Activated CD4-positive, CD25-positive, alpha-beta regulatory T cell (primary cell): ENCODE data around the gene DNAJC5G.

Experiments
- DNase-seq, 4 experiments: peaks; one replicate each; lab custom pipeline; 2025; lab: John Stamatoyannopoulos, UW

The DNAJC5G gene, protein sequence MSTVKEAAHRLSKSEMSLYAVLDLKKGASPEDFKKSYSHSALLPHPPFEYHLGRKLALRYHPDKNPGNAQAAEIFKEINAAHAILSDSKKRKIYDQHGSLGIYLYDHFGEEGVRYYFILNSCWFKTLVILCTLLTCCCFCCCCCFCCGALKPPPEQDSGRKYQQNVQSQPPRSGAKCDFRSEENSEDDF

DNA sequence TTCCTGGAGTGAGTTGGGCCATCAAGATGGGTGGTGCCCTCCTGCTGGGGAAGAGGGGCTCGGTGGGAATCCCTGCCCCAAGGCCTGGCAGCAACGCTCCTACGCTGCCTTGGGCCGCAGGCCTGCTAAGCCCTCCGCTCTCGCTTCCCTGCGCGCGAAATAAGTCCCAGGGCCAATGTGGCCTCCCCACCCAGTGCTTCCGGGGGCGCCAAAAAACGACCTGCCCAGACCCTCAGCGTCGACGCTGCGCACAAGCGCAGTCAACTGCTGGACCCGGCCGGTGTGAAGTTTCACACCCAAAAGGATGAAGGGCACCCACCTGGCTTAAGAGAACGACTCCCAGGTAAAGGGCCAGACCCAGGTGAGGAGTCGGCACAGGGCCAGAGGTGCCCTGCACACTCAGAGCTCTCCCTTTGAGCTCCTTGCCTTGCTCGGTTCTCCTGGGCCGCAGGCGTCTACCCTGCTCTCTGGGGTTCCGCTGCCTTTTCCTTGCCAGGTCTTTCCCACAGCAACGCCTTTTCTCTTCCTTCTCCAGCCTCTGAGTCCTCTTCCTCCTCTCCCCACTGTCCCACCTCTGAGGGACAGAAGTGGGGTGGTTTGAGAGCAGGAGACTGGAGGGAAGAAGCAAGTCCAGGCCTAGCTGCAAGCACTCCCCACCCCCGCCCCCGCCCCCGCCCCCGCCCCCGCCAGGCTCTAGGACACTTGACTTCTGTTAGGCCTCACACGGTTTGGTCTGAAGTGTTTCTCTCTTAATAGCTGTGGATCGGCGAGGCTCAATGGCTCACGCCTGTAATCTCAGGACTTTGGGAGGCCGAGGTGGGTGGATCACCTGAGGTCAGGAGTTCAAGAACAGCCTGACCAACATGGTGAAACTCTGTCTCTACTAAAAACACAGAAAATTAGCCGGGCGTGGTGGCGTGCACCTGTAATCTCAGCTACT is at the start of gene DNAJC5G:
DNAJC5G (plus strand) TSS at position 223 of the 940 bp plus-strand sequence. CDS start 1,296 bp downstream, outside the sequence.
- no peak for DNase-seq

DNA sequence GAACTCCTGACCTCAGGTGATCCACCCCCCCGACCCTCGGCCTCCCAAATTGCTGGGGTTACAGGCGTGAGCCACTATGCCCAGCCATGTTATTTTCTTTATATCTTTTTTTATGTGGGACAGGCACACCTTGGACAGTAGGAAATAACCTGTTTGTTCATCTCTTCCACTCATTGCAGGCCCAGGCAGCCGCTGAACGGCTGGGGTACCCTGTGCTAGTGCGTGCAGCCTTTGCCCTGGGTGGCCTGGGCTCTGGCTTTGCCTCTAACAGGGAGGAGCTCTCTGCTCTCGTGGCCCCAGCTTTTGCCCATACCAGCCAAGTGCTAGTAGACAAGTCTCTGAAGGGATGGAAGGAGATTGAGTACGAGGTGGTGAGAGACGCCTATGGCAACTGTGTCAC is 49.7 kb upstream of the DNAJC5G start:
- no peak for DNase-seq

DNA sequence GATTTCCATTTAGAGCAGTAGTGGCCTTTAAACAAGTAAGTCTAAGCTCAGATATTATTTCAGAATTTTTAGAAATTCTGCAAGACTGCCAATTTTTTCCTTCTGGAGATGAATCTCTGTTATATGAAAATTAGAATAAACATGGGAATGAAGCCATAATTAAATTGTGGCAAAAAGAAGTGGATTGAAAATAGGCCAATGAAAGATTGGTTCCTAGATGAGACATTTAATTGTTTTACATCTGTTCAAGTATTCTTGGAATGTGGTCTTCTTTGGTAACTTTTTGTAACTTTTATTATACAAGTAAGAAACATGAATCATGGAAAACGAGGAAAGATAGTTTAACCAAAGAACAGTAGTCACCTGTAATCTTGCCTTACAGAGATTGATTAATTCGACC is 47.7 kb upstream of the DNAJC5G start:
- DNase-seq: no peak

DNA sequence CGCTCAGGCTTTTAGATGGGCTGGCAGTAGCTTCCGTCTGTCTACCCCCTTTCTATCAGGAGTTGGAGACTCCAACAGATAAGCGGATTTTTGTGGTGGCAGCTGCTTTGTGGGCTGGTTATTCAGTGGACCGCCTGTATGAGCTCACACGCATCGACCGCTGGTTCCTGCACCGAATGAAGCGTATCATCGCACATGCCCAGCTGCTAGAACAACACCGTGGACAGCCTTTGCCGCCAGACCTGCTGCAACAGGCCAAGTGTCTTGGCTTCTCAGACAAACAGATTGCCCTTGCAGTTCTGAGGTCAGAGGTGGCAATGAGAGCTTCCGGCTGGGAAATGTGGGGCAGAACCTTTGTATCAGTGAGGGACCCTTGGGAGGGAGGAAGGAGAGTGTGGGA is 43.3 kb upstream of the DNAJC5G start:
- no peak for DNase-seq

DNA sequence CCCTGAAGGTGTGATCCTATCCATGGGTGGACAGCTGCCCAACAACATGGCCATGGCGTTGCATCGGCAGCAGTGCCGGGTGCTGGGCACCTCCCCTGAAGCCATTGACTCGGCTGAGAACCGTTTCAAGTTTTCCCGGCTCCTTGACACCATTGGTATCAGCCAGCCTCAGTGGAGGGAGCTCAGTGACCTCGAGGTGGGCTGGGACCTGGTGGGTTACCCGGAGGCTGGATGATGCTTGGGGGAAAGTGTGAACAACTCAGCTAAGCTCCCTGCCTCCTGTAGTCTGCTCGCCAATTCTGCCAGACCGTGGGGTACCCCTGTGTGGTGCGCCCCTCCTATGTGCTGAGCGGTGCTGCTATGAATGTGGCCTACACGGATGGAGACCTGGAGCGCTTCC is 41.9 kb upstream of the DNAJC5G start:
- DNase-seq: no peak

DNA sequence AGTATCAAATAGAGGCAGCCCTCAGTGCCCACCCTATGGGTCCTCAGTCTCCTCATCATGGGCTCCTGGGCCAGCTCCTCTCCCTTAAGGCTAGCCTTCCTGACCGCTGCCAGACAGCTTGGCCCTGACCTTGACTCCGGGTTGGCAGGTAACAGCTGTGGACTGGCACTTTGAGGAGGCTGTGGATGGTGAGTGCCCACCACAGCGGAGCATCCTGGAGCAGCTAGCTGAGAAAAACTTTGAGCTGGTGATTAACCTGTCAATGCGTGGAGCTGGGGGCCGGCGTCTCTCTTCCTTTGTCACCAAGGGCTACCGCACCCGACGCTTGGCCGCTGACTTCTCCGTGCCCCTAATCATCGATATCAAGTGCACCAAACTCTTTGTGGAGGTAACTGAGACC is 39.1 kb upstream of the DNAJC5G start:
- DNase-seq: no peak

DNA sequence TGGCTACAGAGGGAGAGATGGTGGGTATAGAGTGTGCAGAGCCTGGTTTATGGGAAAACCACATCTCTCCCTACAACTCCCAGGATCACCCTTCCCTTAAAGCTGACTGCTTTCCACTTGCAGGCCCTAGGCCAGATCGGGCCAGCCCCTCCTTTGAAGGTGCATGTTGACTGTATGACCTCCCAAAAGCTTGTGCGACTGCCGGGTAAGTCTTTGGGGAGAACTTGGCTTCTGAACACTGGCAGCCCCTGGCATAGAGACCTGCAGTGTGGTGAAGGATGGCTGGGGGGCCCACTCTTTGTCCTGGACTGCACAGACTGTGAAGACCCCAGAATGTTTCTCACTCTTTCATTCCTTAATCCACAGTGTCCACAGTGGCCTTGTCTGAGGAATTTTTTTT is 38.6 kb upstream of the DNAJC5G start:
- DNase-seq: no peak

DNA sequence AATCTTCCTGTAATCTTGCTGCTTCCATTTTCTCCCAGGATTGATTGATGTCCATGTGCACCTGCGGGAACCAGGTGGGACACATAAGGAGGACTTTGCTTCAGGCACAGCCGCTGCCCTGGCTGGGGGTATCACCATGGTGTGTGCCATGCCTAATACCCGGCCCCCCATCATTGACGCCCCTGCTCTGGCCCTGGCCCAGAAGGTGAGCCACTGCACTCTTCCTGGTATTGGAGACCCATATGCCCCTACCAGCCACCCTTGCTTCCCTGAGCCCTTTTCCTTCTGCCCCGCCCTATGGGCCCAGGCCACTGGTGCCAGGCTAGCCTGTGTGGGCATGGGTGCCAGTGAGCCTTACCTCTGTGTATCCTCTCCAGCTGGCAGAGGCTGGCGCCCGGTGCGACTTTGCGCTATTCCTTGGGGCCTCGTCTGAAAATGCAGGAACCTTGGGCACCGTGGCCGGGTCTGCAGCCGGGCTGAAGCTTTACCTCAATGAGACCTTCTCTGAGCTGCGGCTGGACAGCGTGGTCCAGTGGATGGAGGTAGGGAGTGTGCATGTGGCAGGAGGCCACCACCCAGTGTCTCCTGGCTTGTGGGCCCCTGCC is 37.8 kb upstream of the DNAJC5G start:
- DNase-seq: no peak

DNA sequence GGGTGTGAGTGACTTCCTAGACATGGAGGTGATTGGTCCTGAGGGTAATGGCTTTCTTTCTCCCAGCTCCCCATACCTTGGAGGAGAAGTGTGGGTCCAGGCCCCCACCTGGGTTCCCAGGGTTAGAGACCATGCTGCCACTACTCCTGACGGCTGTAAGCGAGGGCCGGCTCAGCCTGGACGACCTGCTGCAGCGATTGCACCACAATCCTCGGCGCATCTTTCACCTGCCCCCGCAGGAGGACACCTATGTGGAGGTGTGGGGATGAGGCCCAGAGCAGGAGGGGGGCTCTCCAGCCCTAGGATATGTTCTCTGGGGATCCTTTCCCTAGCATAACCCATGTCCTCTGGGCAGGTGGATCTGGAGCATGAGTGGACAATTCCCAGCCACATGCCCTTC is 36.3 kb upstream of the DNAJC5G start:
- DNase-seq: no peak

DNA sequence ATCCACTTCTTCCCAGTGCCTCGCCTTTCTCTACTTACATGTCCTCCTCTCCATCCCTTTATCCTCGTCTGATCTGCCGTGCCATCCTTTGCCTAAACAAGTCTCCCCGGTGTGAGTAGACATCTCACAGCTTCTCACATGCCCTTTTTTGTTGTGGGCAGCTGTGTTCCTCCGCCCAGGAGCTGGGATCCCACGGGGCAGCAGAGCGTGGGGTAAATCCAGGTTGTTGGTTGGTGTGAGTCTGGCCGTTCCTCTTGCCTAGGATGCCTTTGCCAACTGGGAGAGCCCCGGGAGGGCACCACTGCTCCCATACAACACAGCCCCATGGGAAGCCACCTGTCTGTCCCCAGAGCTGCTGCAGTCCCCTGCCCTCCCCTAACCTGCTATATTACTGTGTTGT is 34.8 kb upstream of the DNAJC5G start:
- DNase-seq: no peak

DNA sequence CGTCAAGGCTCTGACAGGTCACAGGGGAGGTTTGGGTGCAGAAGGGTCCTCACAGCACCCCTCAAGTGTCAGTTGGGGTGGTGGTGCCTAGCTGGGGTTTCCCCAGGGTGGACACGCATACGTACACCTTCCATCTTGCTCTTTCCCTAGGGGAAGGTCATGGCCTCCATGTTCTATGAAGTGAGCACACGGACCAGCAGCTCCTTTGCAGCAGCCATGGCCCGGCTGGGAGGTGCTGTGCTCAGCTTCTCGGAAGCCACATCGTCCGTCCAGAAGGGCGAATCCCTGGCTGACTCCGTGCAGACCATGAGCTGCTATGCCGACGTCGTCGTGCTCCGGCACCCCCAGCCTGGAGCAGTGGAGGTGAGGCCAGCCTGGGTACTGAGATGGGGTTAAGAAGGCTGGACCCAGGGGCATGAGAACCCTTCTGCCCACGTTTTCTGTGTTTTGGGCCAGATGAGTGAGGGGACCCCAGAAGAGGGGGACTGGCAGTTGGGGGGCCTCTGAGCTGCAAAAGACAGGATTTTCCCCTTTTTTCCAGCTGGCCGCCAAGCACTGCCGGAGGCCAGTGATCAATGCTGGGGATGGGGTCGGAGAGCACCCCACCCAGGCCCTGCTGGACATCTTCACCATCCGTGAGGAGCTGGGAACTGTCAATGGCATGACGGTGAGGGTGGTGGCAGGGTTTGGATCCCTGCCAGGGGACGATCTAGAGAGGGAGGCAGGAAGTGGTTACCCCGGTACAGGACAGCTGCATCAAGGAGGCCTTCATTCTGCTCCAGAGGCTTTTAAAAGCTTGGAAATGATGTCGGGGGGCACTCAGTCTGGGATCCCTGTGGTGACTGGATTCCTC is 33.2 kb upstream of the DNAJC5G start:
- DNase-seq: no peak

DNA sequence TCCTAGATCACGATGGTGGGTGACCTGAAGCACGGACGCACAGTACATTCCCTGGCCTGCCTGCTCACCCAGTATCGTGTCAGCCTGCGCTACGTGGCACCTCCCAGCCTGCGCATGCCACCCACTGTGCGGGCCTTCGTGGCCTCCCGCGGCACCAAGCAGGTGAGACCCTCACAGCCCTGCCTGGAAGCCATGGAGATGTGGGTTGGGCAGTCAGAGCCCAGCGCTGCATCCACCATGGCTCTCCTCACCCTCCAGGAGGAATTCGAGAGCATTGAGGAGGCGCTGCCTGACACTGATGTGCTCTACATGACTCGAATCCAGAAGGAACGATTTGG is 32.6 kb upstream of the DNAJC5G start:
- no peak for DNase-seq

DNA sequence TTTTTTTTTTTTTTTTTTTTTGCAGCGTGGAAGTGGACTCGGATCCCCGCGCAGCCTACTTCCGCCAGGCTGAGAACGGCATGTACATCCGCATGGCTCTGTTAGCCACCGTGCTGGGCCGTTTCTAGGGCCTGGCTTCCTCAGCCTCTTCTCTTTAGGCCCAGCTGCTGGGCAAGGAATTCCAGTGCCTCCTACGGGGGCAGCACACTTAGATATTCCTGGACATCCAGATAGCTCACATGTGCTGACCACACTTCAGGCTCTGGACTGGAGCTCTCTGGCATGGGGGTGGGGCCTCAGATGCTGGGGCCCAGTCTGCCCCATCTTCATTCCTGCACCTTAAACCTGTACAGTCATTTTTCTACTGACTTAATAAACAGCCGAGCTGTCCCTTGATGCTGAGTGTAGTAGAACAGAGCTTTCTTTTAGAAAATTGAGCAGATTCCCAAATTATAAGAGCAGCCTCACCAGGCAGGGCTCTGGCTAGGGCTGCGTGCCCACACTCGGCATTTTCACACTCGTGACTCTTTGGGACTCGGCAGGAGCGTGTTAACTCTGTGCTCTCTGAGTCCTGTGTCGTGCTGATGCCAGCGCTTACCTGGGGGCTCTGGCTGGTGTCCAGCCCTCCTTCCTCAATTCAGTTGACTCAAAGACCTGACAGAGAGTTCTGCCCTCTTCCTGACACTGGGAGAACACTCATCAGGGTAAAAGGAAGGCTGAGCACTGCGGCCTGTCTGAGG is 31.7 kb upstream of the DNAJC5G start:
- DNase-seq: no peak

DNA sequence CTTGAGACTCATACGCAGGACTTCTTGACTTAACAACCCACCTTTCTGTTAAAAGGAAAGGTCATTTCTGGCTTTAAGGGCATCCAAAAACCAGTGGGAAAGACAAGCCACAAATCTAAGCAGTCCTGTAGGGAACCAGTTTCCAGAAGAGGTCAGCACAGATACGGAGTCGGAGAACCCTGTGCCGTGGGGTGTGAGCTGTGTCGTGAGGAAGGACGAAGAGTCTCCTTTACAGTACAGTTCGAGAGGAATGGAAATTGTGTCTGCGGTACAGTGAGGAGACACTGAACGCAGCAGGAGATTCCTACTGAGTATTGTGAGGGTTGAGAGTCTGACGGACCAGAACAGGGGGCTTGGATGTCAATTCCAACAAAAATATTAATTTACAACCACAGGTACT is 30.1 kb upstream of the DNAJC5G start:
- no peak for DNase-seq

DNA sequence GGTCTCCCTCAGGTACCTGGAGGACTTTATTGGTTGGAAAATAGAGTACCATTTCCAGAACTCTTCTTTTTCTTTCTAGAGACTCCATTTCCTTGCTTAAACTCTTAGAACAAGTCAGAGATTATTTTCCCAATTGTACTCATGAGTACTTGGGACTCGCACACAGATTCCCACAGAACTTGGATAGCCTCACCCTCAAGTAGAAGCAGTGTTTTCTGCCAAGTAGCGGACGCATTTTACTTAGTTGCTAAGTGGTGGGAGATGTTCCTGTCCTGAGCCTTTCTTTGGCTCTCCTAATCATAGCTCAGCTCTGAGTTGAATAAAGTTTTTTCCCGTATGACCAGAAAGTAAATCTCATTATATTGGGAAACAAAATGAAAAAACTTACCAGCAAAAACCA is 29.6 kb upstream of the DNAJC5G start:
- DNase-seq: no peak

DNA sequence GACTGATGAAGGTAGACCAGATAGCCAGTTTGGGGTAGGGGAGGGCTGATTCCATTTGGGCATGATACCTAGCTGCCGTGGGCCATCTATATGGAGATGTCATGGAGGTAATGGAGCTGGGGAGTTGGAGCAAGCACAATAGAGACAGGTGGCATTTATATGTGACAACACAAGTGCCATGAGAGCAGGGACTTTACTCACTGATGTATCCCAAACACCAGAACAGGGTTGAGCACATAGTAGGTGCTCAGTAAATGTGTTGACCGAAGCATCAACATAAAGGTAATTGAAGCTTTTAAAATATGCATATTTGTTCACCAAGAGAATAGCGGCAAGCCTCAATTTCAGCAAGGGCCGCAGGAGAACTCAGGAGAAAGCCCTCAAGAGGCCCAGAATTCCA is 27.3 kb upstream of the DNAJC5G start:
- DNase-seq: no peak

DNA sequence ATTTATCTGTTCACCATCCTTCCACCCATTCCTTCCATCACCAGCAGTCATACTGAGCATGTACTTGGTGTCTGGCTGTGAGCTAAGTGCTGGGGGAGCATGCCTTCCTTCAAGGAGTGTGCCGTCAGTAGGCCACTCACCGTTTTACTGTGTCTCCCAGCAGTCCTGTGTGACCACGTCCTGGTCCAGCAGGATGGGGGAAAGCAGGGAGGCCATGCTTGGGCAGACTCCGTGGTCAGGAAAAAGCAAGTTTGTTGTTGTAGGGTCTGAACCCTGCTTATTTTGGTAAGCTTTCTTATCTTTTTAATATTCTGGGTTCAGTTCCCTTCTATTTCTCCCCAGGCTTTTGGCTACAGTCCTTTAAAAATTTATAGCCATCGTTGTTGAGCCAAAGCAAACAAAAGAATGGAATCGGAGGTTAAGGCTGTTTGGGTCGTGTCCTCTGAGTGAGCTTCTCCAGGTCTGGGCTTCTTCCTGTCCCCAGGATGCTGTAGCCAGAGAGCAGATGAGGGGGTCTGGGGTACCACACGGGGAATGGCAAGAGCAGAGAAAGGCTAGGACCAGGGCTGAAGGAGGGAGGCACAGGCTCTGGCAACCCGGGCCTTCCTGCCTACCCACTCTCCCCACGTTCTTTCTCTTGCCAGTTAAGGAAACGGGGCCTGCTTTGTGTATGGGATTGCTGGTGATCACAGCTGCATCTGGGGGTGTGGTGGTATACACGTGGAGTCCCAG is 25.9 kb upstream of the DNAJC5G start:
- DNase-seq: no peak

DNA sequence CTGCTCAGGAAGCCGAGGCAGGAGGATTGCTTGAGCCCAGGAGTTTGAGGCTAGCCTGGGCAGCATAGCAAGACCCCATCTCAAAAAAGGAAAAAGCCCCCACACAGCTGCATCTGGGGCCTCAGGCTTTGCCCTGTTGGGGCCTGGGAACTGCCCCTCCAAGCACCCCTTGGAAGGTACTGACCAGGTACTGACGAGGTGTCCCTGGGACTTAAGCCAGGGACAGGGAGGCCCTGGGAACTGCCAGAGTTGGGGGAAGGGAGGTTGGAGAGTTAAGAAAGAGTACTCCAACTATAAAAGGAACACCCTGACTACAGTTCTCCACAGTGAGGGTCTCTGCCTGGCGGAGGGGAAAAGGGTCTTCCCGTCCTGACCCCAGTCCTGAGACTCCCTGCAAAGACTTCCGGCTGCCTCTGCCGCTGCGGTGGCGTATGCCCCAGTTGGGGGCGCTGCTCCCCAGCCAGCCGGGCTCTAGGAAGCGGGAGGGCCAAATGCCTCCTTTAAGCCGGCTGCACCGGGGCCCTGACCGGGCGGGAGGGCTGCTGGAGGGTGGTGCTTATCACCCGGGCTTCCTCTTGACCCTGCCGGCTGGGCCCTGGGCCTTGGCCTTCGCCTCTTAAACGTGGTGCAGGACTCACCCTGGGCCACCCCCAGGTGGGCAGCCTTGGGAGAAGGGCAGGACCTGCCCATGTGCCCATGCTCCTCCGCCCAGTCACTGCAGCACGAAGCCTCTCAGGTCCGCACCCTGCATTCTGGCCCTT is 25.2 kb upstream of the DNAJC5G start:
- no peak for DNase-seq

DNA sequence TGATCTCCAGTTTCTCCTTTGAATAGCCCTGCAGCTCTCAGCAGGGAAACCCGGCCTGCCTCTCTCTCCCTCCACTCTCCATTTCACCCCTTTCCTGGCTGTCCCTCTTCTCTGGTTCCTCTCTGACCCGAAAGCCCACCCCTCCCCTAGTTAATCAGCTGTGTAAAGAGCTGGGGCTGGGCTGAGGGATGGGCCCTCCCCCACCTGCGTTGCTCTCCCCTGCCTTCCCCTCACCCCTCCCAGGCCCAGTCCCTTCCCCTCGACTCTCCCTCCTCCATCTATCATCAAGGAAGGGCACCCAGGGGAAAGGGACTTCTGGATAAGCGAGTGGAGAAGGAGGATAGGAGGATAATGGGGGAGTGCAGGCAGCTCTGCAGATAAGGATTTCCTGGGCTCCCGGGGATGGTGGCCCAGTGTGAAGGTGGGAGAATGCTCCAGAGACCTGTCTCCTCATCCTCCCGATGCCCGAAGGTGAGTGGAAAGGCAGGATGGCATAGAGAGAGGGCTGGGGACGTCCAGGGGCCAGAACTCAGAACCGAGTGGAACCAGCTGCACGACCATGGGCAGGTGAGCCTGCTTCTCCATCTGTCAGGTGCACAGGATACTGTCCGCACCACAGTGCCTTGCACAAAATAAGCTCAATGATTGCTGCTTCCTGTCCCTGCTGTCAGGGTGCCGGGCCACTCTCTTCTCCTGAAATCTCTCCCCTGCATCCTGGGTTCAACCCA is 24.4 kb upstream of the DNAJC5G start:
- DNase-seq: no peak

DNA sequence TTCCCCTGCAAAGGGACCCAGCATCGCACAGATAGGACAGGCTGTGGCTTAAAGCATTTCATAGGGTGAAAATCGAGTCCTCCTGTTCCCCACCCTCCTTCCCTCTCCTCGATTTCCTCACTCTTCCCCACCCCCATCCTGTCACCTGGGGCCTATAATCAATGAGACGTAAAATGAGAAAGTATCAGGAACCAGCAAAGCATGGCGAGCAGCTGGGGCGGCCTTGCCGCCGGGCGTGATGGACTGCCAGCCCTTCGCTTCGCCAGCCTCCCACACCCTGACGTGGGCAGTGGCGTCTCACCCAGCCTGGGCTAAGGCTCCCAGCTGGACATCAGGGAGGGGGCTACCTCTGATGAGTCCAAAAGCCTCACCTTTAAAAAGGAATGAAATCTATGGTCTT is 23.5 kb upstream of the DNAJC5G start:
- no peak for DNase-seq
